ENCODE data around the gene MICU1.

Gene MICU1

DNA sequence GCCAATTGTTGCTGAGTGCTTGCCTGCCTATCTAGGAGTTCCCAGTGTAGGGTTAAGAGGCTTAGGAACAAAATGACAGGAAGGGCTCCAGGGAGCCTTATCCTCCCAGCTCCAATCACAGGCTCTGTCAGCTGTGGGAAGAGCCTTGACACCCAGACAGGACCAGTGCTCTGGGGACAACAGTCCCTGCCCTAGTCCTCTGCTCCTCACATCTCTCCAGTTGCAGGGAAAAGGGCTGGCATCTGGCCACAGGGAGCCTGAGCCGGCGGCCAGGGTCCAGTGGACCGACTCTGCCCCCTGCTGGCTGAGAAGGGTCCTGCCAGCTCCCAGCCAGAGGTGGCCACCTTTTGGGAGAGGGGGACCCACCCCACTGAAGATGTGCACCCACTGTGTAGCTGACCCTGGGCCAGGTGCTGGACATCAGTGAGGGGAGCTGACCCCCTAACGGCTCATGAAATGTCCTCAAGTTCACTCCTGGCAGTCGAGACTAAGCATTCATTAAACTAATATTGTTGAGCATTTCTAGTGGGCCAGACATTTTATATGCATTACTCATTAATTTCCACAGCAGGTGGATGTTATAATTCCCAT lies 288.7 kb downstream of the MICU1 start:
- TF ChIP-seq GATA2 (IDR thresholded peaks at IDR 0.05; ENCODE audit: low read depth, low read length) = no peak
- TF ChIP-seq GATA3 (IDR thresholded peaks at IDR 0.05; ENCODE audit: low read depth, low read length) = no peak

GRCh38 chr10:72336259-72337038 lies 289.4 kb downstream of the MICU1 start:
- no peak for TF ChIP-seq GATA3 (IDR thresholded peaks at IDR 0.05; ENCODE audit: low read depth, low read length)
- no peak for TF ChIP-seq GATA2 (IDR thresholded peaks at IDR 0.05; ENCODE audit: low read depth, low read length)

DNA sequence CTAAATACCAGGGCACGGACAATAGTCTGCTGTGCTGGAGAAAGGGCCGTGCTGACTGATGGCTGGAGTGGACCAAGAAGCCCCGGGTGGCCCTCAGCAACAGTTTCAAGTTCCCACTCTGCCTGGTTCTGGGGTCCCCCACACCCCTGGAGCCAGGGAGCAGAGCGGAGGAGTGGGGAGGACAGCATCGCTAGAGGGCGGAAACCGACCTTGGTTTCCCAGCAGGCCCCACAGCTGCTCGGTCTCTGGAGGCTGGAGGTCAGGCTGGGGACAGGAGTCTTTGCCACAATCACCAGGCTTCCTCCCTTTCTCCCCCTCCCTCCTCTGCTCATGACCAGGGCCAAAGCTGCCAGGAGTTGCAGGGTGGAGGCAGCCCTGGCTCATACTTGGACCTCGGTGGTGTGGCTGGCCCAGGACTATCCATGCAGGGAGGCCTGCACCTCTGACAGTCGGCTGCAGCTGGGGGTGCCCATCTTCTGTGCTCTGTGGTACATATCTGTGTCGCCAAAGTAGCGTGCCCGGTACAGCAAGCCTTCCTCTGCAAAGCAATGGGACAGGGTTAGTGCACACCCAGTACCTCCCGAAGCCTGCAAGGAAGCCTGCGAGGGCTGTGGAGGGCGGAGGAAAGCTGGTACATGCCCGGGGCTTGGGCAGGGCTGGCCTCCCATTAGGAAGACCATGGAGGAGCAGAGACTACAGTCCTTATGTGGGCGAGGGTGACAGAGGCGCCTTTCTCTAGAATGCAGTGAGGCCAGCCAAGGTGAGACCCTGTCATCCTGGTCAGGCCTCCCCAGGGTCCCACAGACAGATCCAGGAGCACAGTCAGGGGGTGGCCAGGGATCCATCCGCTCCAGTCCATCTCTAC lies 290.3 kb downstream of the MICU1 start:
- TF ChIP-seq GATA2 (IDR thresholded peaks at IDR 0.05; ENCODE audit: low read depth, low read length) = no peak
- TF ChIP-seq GATA3 (IDR thresholded peaks at IDR 0.05; ENCODE audit: low read depth, low read length) = no peak

- TF ChIP-seq GATA3 (IDR thresholded peaks at IDR 0.05; ENCODE audit: low read depth, low read length) (no peak), GATA2 (IDR thresholded peaks at IDR 0.05; ENCODE audit: low read depth, low read length) (no peak)
Observed at GRCh38 chr10:72334825-72335393, 291.0 kb downstream of the MICU1 start.

DNA sequence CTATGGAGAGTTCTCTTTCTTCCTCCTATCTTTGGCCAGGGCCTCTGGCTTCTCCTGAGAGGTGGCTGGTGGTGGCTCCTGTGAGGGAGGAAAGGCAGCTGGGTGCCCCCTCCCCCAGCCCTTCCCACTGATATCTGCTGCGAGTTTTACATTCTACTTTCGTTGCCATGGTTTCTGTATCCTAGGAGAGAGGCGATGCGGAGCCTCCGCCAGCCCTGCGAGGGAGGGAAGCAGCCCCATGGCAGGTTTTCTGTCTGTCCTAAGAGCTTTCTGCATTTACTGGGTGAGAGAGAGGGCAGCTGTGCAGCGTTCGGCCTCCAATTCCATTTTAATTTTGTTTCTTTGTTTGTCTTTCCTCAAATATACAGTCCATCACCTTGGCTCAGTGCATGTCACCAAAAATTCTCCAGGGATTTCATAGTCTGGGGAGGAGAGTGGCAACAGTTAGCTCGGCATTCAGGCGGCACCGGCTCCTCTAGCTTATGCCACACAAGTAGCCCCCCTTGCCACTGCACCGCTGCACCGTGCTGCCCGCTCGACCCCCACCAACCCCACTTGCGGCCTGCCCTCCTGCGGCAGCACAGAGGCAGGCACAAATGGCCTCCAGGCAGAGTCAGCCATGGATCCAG lies 291.6 kb downstream of the MICU1 start:
- 0 out of 2 replicates have a peak, but pooled peaks have one; percentile 39 for TF ChIP-seq GATA2 (IDR thresholded peaks at IDR 0.05; ENCODE audit: low read depth, low read length)
- no peak for TF ChIP-seq GATA3 (IDR thresholded peaks at IDR 0.05; ENCODE audit: low read depth, low read length)

DNA sequence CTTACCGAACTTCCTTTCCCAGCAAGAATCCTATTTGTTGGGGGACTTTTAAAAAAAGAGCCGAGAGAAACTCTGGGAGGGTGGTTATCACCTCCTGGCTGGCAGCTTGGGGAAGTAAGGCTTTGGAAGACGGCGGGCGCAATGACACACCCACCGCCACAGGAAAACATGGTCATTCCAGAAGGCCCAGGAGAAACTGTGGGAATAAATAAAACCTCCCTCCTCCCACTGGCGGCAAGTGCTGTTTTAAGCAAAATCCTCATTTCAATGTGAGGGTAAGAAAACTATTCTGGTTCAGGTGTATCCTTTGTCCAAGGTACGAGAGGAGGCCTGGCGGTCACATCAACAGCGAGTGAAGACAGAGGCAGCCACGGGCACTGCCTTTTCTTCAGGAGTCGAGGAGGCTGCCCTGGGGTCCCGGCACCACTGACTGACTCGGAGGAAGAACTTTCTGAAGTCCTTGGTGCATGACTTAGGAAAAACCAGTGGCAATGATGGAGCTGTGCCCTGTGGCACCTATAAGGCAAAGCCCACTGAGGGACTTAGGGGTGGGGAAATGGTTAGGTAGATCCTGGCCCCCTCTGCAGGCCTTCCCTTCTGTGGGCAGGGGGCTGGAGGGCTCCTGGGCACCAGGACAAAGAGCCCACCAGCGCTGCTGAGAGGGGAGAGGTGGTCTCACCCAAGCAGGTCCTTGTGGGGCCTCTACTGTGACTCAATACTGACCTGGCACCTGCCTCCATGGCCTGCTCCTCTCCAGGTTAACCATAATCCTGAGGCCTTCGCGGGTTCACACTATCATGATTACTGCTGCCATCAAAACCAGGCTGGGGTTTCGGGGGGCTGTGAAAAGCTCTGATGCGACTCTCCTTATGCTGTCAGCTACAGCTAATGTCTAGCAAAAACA lies 292.5 kb downstream of the MICU1 start:
- TF ChIP-seq GATA2 (IDR thresholded peaks at IDR 0.05; ENCODE audit: low read depth, low read length) (no peak), GATA3 (IDR thresholded peaks at IDR 0.05; ENCODE audit: low read depth, low read length) (no peak)

DNA sequence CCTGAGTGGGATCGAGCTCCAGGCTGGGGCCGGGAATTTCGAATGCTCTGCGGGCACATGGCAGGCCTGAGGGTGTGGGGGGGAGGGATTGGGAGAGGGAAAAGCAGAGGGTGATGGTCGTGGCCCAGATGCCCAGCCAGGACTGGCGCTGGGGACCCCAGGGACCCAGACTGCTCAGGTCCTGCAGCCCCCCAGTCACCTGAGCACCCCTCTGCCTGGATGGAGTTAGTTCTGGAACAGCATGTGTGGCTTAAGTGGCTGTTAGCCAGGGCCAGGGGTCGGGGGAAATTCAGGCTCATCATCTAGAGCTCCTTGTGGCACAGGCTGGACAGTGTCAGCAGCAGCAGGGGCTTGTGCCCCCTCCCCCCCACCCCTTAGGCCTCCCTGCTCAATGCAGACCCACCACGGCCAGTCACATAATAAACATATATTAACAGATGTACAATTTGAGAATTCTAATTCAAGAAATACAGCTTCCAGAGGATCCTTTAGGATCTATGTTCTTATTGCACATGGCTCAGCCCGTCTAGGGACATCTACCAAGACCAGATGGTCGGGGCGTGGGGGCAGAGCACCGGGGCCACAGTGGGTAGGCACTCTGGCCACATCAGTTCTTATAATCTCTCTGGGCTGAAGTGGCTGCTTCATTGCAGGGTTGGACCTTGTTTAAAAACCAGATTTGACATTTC lies 293.3 kb downstream of the MICU1 start:
- TF ChIP-seq GATA2 (IDR thresholded peaks at IDR 0.05; ENCODE audit: low read depth, low read length) (no peak), GATA3 (IDR thresholded peaks at IDR 0.05; ENCODE audit: low read depth, low read length) (no peak)

- TF ChIP-seq GATA2 (IDR thresholded peaks at IDR 0.05; ENCODE audit: low read depth, low read length) (no peak), GATA3 (IDR thresholded peaks at IDR 0.05; ENCODE audit: low read depth, low read length) (no peak)
Observed at GRCh38 chr10:72331575-72332422, 294.1 kb downstream of the MICU1 start.

GRCh38 chr10:72330069-72330426 lies 295.8 kb downstream of the MICU1 start:
- TF ChIP-seq GATA2 (IDR thresholded peaks at IDR 0.05; ENCODE audit: low read depth, low read length) = no peak
- no peak for TF ChIP-seq GATA3 (IDR thresholded peaks at IDR 0.05; ENCODE audit: low read depth, low read length)

DNA sequence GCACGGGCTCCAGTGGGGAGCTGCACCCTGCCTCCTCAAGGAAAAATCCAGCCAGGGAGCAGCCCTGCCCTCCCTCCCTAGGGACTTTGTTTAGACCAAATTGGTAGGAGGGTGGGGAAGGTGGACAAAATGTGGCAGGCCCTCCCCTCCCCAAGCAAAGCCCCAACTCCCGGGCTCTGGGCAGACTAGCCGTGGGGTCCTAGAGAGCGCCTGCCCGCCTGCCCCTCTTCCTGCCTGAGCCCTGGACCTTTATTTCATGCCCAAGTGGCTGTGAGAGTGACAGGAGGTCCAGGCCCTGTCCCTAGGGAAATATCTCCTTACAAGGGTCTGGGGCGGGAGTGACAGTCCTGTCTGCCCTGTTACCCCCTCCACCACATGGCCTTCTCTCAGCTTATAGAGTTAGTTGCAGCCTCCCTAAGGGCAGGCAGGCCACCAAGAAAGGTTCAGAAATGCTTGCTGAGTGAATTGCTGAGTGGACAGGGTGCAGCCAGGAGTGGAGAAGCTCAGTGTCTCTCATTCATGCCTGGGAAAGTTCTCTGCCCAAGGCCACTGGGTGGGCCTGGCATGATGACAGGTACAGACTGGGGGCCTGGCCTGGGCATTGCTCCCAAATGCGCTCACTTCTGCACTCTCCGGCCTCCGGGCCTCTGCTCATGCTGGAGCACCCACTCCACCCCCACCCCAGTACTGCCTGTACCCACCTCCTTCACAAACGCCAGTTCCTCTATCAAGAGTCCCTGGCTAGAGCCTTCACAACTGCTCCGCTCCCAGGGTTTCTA lies 296.4 kb downstream of the MICU1 start:
- TF ChIP-seq GATA2 (IDR thresholded peaks at IDR 0.05; ENCODE audit: low read depth, low read length) = no peak
- TF ChIP-seq GATA3 (IDR thresholded peaks at IDR 0.05; ENCODE audit: low read depth, low read length) = no peak

GRCh38 chr10:72328829-72329204 lies 297.1 kb downstream of the MICU1 start:
- TF ChIP-seq GATA2 (IDR thresholded peaks at IDR 0.05; ENCODE audit: low read depth, low read length) (no peak), GATA3 (IDR thresholded peaks at IDR 0.05; ENCODE audit: low read depth, low read length) (no peak)

All from SH-SY5Y (cell line).